ENCODE results near the gene SCAMP5. TPM values are rescaled to one million over a fixed set of nuclear protein-coding genes. Genes with fewer than 3 reads are reported as not detected.

The SCAMP5 gene
- total RNA-seq, 1 donor = 1.1 TPM

DNA sequence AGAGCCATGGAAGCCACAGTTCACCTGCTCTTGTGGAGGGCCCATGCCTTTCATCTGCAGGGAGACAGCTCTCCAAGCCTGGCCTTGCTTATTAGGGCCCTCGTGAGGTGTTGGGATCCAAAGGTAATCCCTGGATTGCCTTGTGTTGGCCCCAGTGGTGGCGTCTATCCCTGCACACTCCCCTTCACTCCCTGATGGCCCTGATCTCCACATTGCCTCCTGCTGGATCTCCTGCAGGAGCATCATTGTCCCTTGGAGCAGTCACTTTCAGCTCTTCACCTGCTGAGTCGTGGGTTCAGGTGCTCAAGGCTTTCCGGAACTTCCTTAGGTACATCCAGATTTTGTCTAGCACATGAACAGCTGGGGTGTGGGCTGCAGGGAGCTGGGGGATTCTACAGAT is 35.1 kb downstream of the SCAMP5 start:
- TF ChIP-seq CTCF (IDR thresholded peaks at IDR 0.05; ENCODE audit: insufficient read depth, low read length) = no peak
- DNase-seq (ENCODE audit: low read depth) = no peak
- H3K4me3 ChIP-seq (ENCODE audit: low read depth, low read length) = no peak overlapping the region

DNA sequence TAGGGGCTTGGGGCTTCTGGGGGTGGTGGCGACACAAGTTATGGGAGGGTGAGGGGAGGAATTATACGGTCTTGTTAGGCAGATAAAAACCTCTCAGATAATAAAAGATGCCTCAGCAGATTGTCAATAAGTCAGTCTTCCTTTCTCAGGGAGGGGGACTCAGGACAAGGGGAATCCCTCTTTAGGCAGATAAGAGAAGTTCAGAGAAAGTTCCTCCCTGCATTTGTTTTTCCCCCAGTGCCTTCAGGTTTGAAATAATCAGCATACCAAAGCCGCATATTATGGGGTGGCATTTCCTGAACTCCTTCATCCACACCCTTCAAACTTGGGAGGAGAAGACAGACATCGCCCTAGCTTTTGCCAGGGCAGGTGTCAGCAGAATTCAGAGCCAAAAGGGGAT is 36.5 kb downstream of the SCAMP5 start:
- TF ChIP-seq CTCF (IDR thresholded peaks at IDR 0.05; ENCODE audit: insufficient read depth, low read length) = no peak
- DNase-seq (ENCODE audit: low read depth) = peak; percentile 11
- no peak overlapping the region for H3K4me3 ChIP-seq (ENCODE audit: low read depth, low read length)

GRCh38 chr15:75032395-75032794 is 37.0 kb downstream of the SCAMP5 start:
- H3K4me3 ChIP-seq (ENCODE audit: low read depth, low read length) = no peak overlapping the region
- no peak for DNase-seq (ENCODE audit: low read depth)
- TF ChIP-seq CTCF (IDR thresholded peaks at IDR 0.05; ENCODE audit: insufficient read depth, low read length) = no peak

DNA sequence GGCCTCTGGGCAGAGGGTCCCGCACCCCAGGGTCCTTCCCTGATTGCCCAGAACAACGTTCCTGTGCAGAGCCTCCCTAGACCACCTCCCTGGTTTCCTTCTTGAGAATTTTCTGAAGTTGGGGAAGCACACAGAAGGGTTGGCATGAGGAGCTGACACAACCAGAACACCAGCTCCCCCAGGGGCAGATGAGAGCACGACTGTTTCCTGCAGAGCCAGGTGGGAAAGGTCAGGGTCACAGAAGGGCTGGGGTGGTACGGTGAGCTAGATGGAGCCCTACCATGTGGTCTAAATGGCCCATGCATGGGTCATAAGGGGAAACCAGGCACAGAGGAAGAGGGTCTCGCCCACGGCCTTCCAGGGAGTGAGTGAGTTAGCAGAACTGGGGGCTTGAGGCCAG is 38.4 kb downstream of the SCAMP5 start:
- no peak for TF ChIP-seq CTCF (IDR thresholded peaks at IDR 0.05; ENCODE audit: insufficient read depth, low read length)
- no peak overlapping the region for H3K4me3 ChIP-seq (ENCODE audit: low read depth, low read length)

GRCh38 chr15:75034615-75035014 is 39.3 kb downstream of the SCAMP5 start:
- H3K4me3 ChIP-seq (ENCODE audit: low read depth, low read length) = no peak overlapping the region
- no peak for TF ChIP-seq CTCF (IDR thresholded peaks at IDR 0.05; ENCODE audit: insufficient read depth, low read length)
- DNase-seq (ENCODE audit: low read depth) = no peak

More for the DNA sequence above, 38.4 kb downstream of the SCAMP5 start:
- no peak for DNase-seq (ENCODE audit: low read depth)

DNA sequence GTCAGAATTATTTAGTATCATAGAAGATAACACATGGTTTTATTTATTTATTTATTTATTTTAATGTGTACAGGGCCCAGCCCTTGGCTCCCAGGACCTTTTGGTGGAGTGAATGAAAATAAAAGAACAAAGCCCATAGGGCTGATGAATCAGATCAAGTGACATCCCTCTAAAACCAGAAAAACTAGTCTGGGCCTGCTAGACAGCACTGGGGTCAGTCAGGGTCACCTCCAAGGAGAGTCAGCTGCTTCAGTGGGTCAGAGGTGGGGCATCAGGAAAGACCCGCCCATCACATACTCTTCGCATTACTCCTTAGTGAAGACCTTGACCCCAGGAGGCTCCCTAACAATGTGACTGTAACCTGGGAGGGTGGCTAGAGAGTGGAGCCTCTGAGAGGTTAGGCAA is 40.9 kb downstream of the SCAMP5 start:
- no peak for TF ChIP-seq CTCF (IDR thresholded peaks at IDR 0.05; ENCODE audit: insufficient read depth, low read length)
- H3K4me3 ChIP-seq (ENCODE audit: low read depth, low read length) = no peak overlapping the region
- no peak for DNase-seq (ENCODE audit: low read depth)

DNA sequence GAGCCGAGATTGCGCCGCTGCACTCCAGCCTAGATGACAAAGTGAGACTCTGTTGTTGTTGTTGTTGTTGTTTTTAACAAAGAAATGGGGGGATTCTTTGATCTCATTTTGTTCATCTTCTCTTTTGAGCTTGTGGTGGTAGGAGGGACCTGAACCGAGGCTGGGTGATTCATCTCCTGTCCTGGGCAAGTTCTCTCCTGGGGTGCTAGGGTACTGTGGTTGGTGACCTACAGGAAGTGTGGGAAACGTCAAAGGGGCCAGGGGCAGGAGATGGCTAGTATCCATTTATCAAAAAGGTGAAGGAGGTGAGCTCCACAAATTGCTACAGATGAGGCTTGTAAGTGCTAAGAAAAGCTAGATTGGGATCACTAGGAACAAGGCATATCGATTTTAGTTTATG is 42.3 kb downstream of the SCAMP5 start:
- no peak overlapping the region for H3K4me3 ChIP-seq (ENCODE audit: low read depth, low read length)
- TF ChIP-seq CTCF (IDR thresholded peaks at IDR 0.05; ENCODE audit: insufficient read depth, low read length) = no peak
- no peak for DNase-seq (ENCODE audit: low read depth)
